ENCODE data around the gene PPP1R7. TPM values are rescaled to one million over a fixed set of nuclear protein-coding genes. Genes with fewer than 3 reads are reported as not detected.

PPP1R7 gene
- total RNA-seq, 1 experiment from 2014 or later = 45.4 TPM

DNA sequence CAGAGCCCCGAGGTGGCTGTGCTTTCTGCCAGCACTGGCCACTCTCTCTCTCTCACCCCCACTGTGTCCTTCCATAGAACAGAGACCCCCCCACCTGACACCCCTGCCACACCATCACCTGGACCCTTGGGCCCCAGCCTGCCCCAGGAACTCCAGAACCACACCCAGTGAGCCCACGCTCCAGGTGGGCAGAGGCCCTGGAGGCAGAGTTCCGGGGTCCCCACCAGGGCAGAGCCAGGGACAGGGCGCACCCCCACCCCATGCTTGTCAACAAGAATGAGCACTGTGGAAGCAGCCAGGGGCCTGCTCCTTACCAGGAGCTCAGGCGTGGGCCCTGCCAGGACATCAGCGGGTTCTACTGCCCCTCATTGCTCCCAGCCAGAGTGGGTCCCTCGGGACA, 15.6 kb upstream of the PPP1R7 start:
- ChIA-PET RAD21 (ENCODE audit: low non-redundant PET in 1 of 2, low total read pairs in 2 of 2, uncharacterized antibody in 2 of 2, unreplicated experiment in 2 of 2) (no interaction called here), CTCF (no interaction called here), POLR2A (no interaction called here)
- Histone ChIP-seq H3K4me1 (ENCODE audit: control insufficient read depth in 1 of 2, insufficient read depth in 2 of 2, low read length in 2 of 2) (no peaks in the 10 kb centered on the region), H4K20me1 (ENCODE audit: insufficient read depth) (no peaks in the 10 kb centered on the region), H3K4me3 (replicated peaks in 1 of 2; ENCODE audit: low read depth in 1 of 2, low read length in 2 of 2) (no peak overlapping the region), H3K4me2 (ENCODE audit: low read length) (no peak overlapping the region), H3K27ac (ENCODE audit: low read depth, low read length) (no peak overlapping the region), H3K9me3 (ENCODE audit: control insufficient read depth in 1 of 2, insufficient read depth in 1 of 2, low read depth in 1 of 2, low read length in 2 of 2) (no peaks in the 10 kb centered on the region), H3K27me3 (ENCODE audit: insufficient read depth, low read length) (no peaks in the 10 kb centered on the region), H3K9ac (ENCODE audit: low read length) (no peak overlapping the region), H3K36me3 (ENCODE audit: control insufficient read depth in 1 of 2, insufficient read depth in 2 of 2, low read length in 2 of 2) (peaks cover 2 to 3% of the 10 kb centered on the region in 2 experiments; a peak in 3 of 4 replicates), H2AFZ (ENCODE audit: low read depth, low read length, poor library complexity, severe bottlenecking) (no peak overlapping the region), H3K79me2 (ENCODE audit: insufficient read depth, low read length) (no peaks in the 10 kb centered on the region), H3K9me2 (ENCODE audit: insufficient read depth) (no peaks in the 10 kb centered on the region)
- ATAC-seq = no peak
- BruUV-seq (replicated peaks) = no TSS peak
- DNase-seq (ENCODE audit: low read depth, low spot score) = no peak
- TF ChIP-seq EZH2phosphoT487 (IDR thresholded peaks at IDR 0.05; ENCODE audit: borderline replicate concordance) (no peak), POLR2AphosphoS5 (IDR thresholded peaks at IDR 0.05; ENCODE audit: low read depth, low read length) (no peak), CBX3 (IDR thresholded peaks at IDR 0.05; ENCODE audit: low read depth) (no peak), SRF (IDR thresholded peaks at IDR 0.05; ENCODE audit: low read depth) (no peak), TCF7L2 (IDR thresholded peaks at IDR 0.05; ENCODE audit: borderline replicate concordance, extremely low read depth, insufficient read depth, insufficient read length) (no peak), ZFX (IDR thresholded peaks at IDR 0.05) (no peak), FOSL1 (IDR thresholded peaks at IDR 0.05; ENCODE audit: low read depth) (no peak), EGR1 (IDR thresholded peaks at IDR 0.05; ENCODE audit: low read depth) (no peak), EZH2 (IDR thresholded peaks at IDR 0.05) (no peak), RAD21 (IDR thresholded peaks at IDR 0.05; ENCODE audit: low read depth) (no peak), CEBPB (IDR thresholded peaks at IDR 0.05; ENCODE audit: low read depth) (no peak), JUND (IDR thresholded peaks at IDR 0.05) (no peak), SP1 (IDR thresholded peaks at IDR 0.05; ENCODE audit: low read depth) (no peak)
- TF ChIP-seq, protein P1, sequence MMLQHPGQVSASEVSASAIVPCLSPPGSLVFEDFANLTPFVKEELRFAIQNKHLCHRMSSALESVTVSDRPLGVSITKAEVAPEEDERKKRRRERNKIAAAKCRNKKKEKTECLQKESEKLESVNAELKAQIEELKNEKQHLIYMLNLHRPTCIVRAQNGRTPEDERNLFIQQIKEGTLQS (IDR thresholded peaks at IDR 0.05) = no peak
- TF ChIP-seq, protein P2, sequence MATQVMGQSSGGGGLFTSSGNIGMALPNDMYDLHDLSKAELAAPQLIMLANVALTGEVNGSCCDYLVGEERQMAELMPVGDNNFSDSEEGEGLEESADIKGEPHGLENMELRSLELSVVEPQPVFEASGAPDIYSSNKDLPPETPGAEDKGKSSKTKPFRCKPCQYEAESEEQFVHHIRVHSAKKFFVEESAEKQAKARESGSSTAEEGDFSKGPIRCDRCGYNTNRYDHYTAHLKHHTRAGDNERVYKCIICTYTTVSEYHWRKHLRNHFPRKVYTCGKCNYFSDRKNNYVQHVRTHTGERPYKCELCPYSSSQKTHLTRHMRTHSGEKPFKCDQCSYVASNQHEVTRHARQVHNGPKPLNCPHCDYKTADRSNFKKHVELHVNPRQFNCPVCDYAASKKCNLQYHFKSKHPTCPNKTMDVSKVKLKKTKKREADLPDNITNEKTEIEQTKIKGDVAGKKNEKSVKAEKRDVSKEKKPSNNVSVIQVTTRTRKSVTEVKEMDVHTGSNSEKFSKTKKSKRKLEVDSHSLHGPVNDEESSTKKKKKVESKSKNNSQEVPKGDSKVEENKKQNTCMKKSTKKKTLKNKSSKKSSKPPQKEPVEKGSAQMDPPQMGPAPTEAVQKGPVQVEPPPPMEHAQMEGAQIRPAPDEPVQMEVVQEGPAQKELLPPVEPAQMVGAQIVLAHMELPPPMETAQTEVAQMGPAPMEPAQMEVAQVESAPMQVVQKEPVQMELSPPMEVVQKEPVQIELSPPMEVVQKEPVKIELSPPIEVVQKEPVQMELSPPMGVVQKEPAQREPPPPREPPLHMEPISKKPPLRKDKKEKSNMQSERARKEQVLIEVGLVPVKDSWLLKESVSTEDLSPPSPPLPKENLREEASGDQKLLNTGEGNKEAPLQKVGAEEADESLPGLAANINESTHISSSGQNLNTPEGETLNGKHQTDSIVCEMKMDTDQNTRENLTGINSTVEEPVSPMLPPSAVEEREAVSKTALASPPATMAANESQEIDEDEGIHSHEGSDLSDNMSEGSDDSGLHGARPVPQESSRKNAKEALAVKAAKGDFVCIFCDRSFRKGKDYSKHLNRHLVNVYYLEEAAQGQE (IDR thresholded peaks at IDR 0.05; ENCODE audit: low read depth) = no peak
- TF ChIP-seq, protein P3, sequence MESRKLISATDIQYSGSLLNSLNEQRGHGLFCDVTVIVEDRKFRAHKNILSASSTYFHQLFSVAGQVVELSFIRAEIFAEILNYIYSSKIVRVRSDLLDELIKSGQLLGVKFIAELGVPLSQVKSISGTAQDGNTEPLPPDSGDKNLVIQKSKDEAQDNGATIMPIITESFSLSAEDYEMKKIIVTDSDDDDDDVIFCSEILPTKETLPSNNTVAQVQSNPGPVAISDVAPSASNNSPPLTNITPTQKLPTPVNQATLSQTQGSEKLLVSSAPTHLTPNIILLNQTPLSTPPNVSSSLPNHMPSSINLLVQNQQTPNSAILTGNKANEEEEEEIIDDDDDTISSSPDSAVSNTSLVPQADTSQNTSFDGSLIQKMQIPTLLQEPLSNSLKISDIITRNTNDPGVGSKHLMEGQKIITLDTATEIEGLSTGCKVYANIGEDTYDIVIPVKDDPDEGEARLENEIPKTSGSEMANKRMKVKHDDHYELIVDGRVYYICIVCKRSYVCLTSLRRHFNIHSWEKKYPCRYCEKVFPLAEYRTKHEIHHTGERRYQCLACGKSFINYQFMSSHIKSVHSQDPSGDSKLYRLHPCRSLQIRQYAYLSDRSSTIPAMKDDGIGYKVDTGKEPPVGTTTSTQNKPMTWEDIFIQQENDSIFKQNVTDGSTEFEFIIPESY (IDR thresholded peaks at IDR 0.05; ENCODE audit: extremely low read depth, insufficient replicate concordance, low read length) = no peak
- TF ChIP-seq, protein P4, sequence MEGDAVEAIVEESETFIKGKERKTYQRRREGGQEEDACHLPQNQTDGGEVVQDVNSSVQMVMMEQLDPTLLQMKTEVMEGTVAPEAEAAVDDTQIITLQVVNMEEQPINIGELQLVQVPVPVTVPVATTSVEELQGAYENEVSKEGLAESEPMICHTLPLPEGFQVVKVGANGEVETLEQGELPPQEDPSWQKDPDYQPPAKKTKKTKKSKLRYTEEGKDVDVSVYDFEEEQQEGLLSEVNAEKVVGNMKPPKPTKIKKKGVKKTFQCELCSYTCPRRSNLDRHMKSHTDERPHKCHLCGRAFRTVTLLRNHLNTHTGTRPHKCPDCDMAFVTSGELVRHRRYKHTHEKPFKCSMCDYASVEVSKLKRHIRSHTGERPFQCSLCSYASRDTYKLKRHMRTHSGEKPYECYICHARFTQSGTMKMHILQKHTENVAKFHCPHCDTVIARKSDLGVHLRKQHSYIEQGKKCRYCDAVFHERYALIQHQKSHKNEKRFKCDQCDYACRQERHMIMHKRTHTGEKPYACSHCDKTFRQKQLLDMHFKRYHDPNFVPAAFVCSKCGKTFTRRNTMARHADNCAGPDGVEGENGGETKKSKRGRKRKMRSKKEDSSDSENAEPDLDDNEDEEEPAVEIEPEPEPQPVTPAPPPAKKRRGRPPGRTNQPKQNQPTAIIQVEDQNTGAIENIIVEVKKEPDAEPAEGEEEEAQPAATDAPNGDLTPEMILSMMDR (IDR thresholded peaks at IDR 0.05 in 2 of 3, conservative IDR thresholded peaks at IDR 0.05 in 1 of 3; ENCODE audit: borderline replicate concordance in 1 of 3, insufficient read depth in 1 of 3, low read depth in 2 of 3, low read length in 2 of 3) = no peak
- intact Hi-C loops (cut with micrococcal nuclease) = no loop called here

All from HCT116 (cell line).